ENCODE results near the gene FAM114A2.
"Not testable (repeated sequence)": the region's sequence is repeated elsewhere in the genome, so short reads cannot be mapped to it uniquely, and the experiment has no call there.

Gene FAM114A2

DNA sequence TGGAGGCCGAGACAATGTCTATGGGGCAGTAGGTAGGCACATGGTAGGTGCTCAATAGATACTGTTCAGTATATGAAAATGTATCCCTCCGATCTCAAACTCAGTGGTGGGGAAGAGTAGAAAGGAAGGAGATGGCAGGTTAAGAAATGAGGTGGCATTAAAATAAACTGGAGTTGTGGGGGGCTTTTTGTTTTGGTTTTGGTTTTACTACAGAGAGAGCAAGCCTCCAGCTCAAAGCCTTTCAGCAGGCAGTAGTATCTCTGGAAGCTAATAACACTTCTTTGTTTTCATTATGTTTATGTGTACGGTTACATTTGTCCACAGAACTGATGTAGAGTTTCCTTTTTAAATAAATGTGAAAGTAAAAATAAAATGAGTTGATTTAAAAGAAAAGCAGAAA lies 8.6 kb upstream of the FAM114A2 start:
- FAIRE-seq, result no peak

DNA sequence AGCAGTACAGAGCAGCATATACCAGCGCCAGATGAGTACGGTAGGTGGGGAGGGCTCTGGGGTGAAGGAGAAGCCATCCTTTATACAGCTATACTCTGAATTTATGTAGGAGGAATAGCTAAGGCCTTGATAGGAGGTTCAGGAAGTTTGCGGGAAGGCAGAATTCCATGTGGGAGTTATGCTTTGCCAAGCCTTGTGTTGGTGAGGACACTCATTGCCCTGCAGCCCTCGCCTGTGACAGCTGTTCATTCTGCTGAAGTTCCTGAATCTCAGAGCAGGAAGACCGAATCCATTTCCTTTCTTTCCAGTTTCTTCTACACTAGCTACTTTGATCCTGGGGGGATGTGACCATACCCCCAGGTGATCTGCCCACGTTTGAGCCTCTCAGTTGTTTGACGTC lies 7.8 kb upstream of the FAM114A2 start:
- FAIRE-seq, result no peak

DNA sequence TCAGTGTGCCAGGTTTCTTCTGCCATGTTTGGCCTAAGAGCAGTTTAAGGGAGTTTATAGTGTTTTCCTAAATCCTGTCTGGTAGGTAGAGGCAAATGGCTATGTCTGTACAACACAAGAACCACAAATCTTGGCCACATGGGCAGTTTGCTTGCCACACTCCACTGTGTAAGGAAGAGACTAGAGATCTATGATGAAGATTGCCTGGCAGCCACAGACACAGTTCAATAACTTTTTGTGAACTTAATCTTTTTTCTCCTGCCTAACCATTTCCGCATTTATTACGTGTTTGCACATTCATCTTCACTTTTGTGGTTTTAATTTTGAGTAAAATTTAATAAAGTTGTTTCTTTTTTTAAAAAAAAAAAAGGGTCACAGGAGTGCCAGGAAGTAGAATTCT lies 5.9 kb upstream of the FAM114A2 start:
- no peak for FAIRE-seq

DNA sequence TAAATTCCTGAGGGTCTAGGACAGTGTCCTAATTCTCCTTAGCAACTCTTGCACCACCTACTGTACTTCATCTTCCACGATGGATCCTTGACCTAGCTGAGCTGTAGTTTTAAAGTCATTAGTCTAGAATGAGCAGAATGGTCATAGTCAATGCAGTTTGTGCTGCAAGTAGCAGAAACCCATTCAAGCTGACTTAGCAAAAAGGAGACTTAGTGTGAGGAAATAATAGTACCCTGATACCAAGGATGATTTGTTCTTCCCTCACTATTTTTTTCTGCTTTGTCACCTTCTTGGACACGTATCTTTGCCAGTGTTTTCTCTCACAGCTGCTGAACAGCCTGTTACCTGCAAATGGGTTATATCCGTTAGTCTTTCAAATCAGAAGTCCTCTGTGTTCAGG lies 5.4 kb upstream of the FAM114A2 start:
- no peak for FAIRE-seq

DNA sequence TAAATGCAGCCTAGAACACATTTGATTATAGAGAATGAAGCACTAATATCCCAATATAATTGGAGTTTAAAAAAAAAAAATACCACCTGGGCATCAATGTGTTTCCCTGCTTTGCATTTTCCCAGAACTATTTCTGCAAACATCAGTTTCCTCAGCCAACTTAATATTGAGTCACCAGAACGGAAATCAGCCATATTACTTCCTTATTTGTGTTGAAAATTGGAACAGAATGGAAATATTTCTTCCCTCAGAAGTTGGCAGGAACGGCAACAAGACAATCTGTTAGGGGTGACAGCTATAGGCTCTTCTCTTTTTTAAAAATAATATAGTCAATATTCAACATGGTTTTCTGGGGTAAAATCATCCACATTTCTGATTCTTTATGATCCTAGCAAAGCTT lies 4.1 kb upstream of the FAM114A2 start:
- FAIRE-seq, result no peak

DNA sequence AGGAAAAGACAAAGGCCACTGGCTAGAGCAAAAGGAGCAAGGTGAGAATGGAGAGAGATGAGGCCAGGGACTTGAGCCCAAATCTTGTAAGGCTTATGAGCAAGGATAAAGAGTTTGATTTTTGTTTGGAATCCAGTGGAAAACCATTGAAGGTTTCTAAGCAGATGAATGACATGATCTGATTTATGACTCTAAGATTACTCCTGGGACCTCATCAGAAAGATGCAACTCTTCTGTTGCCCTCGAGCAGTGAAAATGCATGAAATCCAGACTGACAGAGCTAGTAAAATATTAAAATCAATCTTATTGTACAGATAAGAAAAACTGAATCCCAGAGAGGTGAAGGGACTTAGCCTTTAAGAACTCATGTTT lies 734 bp upstream of the FAM114A2 start:
- FAIRE-seq, result no peak

DNA sequence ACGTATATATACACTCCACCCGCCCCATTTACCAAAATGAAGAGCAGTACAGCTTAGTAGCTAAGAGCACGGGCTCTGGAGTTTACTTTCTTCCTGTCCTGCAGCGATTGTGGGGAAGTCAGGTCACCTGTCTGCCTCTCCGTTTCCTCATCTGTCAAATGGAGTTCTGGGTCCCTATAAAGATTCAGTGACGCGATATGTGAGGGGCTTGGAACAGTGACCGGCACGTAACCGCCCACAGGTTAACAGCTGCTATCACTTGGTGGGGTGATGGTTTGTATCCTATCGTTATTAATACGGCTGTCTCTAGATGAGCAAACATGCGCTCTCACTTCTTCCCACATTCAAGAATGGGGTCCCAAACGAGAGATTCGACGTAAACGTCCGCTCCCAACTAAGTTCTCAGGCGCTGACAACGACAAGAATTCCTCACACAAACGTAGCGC lies 426 bp downstream of the FAM114A2 start:
- no peak for FAIRE-seq

DNA sequence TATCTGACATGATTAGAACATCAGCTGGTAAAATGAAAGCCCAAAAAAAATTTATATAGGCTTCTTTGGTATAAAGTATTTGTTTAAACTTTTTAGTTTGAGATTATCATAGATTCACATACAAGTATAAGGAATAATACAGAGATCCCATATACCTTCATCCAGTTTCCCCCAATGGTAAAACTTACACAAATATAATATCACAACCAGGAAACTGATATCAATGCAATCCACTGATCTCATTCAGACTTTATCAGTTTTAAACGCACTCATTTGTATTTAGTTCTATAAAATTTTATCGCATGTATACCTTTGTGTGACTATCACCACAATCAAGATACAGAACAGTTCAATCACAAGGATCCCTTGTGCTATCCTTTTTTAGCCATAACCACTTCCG lies 3.8 kb downstream of the FAM114A2 start:
- FAIRE-seq, result no peak

DNA sequence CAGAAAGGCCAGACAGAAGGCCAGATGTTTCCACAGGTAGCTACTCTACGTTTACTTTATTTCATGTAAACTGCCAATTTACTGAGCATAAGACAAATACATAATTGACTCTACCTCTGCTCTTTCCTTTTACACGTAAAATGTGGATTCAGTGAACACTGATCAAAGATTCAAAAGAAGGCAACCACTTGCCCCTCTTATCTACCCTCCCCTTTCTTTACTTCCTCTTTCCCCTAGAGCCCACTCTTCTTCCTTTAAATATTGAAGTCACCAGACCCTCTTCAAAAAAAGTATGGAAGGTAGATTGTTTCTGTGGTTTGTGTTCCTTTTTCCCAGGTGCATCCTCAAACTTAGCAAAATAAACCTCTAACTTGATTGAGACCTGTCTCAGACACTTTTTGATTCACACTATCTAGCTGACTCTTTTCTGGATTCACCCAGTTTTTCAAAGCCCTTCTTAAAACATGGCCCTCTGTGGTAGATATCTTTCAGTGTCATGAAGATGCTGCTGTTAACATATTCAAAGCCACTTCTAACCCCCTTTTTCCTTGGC lies 6.7 kb downstream of the FAM114A2 start:
- FAIRE-seq, result no peak

DNA sequence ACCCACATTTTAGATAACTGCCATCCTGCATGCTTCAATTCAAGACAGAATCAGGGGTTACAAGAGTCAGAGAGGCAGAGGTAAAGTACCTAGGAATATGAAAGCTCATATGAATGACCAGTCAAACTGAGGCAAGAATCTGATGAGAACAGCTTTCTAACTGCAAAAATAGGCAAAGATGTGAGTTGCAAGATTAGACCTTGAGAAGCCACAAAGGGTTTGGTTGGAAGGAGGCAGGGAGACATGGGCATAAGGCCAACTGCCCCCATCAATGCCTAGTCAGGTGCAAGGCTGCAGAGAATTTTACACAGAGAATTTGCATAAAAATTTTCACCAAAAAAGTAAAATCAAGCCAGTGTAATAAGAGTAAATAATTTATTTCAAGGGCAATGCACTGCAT lies 12.8 kb downstream of the FAM114A2 start:
- FAIRE-seq, result no peak

DNA sequence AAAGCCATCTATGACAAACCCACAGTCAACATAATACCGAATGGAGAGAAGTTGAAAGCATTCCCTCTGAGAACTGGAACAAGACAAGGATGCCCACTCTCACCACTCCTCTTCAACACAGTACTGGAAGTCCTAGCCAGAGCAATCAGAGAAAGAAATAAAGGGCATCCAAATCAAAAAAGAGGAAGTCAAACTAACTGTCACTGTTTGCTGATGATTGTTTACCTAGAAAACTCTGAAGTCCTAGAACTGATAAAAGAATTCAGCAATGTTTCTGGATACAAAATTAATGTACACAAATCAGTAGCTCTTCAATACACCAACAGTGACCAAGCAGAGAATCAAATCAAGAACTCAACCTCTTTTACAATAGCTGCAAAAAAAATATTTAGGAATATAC lies 19.8 kb downstream of the FAM114A2 start:
- FAIRE-seq, result not testable (repeated sequence)

DNA sequence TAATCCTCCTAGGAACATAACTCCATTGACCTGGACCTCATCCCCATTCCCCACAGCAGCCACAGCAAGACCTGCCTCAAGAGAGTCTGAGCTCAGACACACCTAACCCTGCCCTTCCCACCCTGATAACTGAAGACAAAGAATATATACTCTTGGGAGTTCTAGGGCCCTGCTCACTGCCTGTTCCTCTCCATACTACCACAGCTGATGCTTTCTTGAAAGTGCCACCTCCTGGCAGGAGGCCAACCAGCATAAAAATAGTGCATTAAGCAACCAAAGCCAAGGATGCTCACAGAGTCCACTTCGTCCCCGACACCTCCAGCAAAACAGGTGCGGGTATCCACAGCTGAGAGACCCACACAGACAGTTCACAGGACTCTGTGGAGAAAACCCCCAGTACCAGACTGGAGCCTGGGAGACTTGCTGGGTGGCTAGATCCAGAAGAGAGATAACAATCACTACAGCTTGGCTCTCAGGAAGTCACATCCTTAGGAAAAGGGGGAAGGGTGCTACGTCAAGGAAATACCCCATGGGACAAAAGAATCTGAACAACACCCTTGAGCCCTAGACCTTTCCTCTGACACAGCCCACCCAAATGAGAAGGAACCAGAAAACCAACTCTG lies 23.5 kb downstream of the FAM114A2 start:
- no peak for FAIRE-seq

DNA sequence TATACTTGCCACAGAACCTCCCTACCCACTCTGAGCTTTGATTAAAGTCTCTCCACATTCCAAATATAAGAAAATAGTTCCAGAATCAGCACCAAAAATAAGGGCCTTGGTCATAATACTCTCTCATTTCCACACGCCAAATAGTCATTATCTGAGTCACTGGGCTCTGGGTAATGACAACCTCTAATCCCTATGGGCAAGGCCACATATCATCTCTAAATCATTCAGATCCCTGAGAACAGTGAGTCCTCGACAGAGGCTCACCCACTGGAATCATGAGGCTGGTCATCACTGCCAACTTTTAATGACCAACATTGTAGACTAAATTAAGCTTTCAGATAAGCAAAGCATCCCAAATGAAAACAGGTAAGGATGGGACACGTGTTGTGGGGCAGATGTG lies 28.1 kb downstream of the FAM114A2 start:
- FAIRE-seq, result no peak

DNA sequence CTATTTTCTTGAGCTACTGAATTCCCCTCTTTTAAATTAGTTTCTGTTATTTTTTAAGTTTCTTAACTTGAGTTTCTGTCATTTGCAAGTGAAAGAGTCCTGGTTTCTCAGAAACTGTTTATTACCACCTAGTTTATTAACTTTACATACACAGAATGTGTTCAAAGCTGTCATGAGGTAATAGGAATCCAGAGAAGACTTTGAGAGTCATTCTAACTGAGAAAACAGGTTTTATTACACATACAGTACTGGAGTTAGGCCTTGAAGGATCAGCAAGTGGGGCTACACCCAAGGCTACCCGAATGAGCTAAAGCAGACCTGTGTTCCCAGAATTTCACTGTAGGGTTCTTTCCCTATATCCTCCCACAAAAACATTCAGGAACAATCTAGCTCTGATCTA lies 33.1 kb downstream of the FAM114A2 start:
- FAIRE-seq, result no peak

DNA sequence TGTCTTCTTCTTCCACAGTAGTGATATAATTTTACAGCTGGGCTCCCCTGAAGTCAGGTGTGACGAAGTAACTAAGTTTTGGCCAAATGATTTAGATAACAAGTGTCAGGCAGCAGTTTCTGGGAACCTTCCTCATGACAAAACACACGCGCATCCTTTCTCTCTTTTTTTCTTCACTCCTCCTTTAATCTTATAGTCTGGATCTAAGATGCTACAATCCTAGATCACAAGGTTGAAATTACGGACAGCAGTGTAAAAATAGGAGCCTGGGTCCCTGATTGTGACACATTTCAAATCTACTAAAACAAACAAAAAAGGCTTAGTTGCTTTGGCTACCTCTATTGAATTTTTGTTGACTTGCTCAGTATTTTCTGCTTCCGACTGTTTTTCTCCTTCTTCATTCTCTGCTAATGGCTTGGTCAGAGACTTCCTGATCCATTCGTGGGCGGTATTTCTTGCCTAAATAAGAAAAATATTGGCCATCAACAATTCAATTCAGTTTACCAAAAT lies 36.1 kb downstream of the FAM114A2 start:
- no peak for FAIRE-seq

DNA sequence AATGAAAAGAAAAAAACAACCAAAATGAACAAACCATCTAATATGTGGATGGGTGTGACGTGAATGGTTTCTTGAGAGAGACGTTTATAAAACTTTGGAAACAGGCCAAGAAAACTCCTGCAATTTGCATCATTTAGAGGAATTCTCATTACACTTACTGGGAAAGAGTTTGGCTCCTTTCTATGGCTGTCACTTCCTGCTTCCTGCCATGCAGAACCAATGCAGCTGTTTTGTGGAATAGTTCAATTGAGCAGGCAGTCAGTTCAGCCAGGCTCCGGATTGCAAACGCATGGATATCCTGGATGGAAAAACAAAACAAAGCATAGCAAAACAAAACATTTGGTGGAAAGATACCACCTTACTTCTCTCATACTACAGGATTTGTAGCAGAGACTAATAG lies 36.6 kb downstream of the FAM114A2 start:
- FAIRE-seq, result no peak

DNA sequence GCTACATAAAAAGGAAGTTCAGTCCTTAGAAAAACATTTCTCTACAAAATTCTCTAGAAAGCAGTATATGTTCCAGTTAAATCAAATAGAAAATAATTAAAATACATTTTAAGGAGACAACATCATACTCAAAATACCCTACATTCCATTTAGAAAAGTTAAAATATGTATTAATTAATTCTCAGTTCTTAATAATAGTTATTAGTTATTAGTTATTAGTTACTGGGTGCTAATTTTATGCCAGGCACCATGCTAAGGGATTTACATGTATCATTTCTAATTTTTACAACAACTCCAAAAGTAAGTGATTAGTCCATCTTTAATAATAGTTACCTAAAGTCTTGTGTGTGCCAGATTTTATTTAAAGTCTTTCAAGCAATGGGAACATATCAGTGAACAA lies 38.0 kb downstream of the FAM114A2 start:
- FAIRE-seq, result no peak

DNA sequence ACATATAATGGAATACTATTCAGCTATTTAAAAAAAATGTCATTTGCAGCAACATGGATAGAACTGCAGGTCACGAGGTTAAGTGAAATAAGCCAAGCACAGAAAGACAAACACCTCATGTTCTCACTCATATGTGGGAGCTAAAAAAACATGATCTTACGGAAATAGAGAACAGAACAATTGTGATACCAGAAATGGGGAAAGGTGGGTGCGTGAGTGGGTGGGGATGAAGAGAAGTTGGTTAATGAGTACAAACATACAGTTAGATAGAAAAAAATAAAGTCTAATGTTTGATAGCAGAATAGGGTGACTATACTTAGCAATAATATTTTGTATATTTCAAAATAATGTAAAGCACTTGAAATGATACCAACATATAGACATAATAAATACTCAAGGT lies 38.7 kb downstream of the FAM114A2 start:
- no peak for FAIRE-seq

DNA sequence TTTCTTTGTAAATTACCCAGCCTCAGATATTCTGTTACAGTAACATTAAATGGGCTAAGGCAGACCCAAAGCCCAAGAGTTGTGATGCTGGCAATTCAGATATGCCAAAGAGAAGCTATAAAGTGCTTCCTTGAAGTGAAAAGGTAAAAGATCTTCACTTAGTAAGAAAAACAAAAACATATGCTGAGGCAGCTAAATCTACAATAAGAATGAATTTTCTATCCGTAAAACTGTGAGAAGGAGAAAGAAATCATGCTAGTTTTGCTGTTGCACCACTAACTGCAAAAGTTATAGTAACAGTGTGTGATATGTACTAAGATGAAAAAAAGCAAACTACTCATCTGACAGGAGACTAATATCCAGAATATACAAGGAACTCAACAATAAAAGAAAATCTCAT lies 39.9 kb downstream of the FAM114A2 start:
- no peak for FAIRE-seq

DNA sequence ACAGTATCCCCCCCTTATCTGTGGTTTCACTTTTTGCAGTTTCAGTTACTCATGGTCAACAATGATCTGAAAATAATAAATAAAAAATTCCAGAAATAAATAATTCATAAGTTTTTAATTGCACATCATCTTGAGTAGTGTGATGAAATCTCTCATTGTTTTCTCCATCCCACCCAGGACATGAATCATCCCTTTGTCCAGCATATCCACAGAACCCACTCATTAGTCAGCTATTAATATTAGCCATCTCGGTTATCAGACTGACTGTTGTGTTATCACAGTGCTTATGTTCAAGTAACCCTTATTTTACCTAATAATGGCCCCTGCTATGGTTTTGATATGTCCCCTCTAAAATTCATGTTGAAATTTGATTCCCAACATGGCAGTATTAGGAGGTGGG lies 40.7 kb downstream of the FAM114A2 start:
- no peak for FAIRE-seq

DNA sequence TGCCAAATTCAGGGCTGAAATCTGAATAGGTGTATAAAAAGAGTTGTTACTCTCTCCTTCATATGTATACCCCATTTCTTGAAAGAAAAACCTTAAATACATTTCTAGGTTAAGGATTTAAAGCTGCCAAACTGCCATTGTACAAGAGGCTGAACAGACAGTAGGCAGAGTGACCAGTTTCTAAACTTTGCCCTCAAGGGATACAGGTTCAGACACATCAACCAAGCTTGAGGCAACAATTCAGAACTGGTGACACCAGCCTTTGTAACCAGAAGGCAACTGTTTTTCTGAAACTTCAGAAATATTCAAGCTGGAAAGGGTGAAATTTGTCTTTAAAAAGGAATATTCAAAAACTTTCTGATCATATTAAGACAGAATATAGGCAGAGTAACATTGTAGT lies 47.5 kb downstream of the FAM114A2 start:
- FAIRE-seq, result no peak

DNA sequence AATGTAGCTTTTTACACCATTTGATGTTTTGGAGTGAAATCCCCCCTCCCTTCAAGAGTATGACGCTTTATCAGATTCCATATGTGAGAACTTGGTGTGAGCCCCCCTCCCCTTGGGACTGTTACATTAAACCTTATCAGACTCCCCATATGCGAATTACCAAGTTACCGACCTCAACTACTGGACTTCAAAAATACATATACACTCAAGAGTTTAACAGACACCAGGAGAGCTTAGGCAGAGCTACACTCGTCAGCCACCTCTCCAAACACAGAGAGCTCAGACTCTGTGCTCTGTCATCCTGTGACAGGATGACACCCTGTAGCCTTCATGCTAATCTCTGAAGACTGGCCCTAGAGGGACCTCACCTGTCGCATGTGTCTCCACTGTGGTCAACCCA lies 50.2 kb downstream of the FAM114A2 start:
- no peak for FAIRE-seq

DNA sequence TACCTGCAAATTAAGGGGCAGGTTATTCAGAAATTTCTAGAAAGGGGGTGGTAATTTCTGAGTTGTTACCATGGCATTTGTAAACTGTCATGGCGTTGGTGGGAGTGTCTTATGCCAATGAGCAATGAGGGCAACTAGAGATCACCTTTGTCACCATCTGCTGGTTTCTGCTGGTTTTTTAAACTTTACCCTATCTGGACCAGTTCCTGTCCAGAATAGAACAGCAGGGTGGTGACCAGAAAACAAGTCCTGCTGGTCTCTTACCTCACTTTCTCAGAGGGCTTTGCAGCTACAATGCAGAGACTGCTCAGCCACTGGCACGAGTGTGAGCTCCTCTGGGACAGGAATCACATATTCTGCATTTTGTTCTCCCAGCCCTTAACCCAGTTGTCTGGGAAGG lies 51.4 kb downstream of the FAM114A2 start:
- no peak for FAIRE-seq

DNA sequence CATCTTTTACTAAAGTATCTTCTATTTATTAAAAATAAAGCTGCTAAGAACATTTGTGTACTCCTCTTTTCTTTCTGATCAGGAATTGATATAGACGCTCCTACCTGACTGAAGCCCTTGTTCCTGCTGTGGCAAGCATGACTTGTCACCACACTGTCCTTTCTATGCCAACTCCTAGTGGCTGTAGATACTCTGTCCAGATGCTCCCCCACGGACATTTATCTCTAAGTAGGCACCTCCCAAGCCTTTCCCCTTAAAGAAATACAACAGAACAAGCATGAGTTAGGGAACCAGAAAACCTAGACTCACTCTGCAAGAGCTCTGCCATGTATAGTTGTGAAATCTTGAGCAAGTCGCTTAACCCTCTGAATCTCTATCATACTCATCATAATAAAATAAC lies 53.2 kb downstream of the FAM114A2 start:
- FAIRE-seq, result no peak

DNA sequence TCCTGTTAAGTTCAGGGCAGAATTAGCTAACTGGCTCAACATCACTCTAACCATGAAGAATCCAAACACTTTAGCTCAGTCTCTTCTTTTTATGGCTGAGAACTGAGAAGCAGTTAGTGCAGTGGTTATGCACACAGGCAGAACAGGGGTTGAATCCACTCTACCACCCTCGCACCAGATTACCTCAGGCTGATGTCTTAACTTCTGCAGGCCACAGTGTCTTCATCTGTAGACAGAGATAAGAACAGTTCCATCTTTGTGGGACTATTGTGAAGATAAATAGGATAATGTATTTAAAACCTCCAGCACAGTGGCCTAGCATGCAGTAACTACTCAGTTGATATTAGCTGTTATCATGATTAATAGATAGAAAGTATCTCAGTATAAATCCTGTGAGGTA lies 54.8 kb downstream of the FAM114A2 start:
- FAIRE-seq, result no peak

All from endometrium (tissue), 2 donors.